ENCODE results near the gene SCMH1.

DNA sequence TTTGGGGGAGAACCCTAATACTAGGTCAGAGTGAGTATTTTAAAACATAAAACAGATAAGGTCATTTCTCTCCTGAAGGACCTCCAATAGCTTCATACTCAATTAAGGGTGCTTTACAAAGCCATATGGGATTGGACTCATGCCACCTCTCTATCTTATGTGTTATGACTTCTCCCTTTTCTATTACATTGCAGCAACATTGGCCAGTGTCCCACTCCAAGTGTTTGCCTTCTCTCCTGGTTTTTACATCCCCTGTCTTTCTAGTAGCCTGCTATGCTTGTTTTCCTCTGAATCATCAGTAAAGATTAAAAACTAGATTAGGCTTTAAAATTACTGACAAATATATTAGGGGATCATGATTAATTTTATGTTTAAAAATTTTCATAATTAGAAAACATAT lies 66.6 kb downstream of the SCMH1 start:
- TF ChIP-seq SRF (IDR thresholded peaks at IDR 0.05; ENCODE audit: low read depth) (no peak), CTCF (IDR thresholded peaks at IDR 0.05 in 2 of 3, conservative IDR thresholded peaks at IDR 0.05 in 1 of 3; ENCODE audit: borderline replicate concordance in 1 of 3, insufficient read depth in 1 of 3, low read depth in 2 of 3, low read length in 2 of 3) (no peak), JUND (IDR thresholded peaks at IDR 0.05) (no peak), SP1 (IDR thresholded peaks at IDR 0.05; ENCODE audit: low read depth) (no peak), YY1 (IDR thresholded peaks at IDR 0.05; ENCODE audit: extremely low read depth, insufficient replicate concordance, low read depth, low read length) (no peak), ZBTB33 (IDR thresholded peaks at IDR 0.05; ENCODE audit: extremely low read depth, insufficient replicate concordance, low read length) (no peak), RAD21 (IDR thresholded peaks at IDR 0.05; ENCODE audit: low read depth) (no peak), POLR2A (IDR thresholded peaks at IDR 0.05; ENCODE audit: borderline replicate concordance, extremely low read depth, insufficient read depth, insufficient read length) (no peak), ELF1 (IDR thresholded peaks at IDR 0.05; ENCODE audit: borderline replicate concordance, low read depth) (no peak), POLR2AphosphoS5 (IDR thresholded peaks at IDR 0.05; ENCODE audit: low read depth, low read length) (no peak), TCF7L2 (IDR thresholded peaks at IDR 0.05; ENCODE audit: borderline replicate concordance, extremely low read depth, insufficient read depth, insufficient read length) (no peak), REST (IDR thresholded peaks at IDR 0.05; ENCODE audit: low read depth) (no peak)
- TF ChIP-seq, protein P1, sequence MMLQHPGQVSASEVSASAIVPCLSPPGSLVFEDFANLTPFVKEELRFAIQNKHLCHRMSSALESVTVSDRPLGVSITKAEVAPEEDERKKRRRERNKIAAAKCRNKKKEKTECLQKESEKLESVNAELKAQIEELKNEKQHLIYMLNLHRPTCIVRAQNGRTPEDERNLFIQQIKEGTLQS (IDR thresholded peaks at IDR 0.05), result no peak
